Measurements from ENCODE around the gene ZNF574. TPM values are rescaled to one million over a fixed set of nuclear protein-coding genes. Genes with fewer than 3 reads are reported as not detected.

The ZNF574 gene
- total and polyA plus RNA-seq, 2 of the 8 experiments (the other 6 are each of a cell fraction or from before 2014, with no cell fraction given): 27.0 to 38.8 TPM

GRCh38 chr19:42117076-42117475 is 41.1 kb downstream of the ZNF574 start (continued):
- TF ChIP-seq RNF2 (IDR thresholded peaks at IDR 0.05; ENCODE audit: borderline replicate concordance, low read depth, low read length, missing control alignments, poor library complexity, severe bottlenecking) (no peak), CEBPB (IDR thresholded peaks at IDR 0.05; ENCODE audit: low read depth, low read length) (no peak), TBP (IDR thresholded peaks at IDR 0.05; ENCODE audit: low read depth, low read length) (no peak), POLR2AphosphoS5 (IDR thresholded peaks at IDR 0.05; ENCODE audit: low read depth, low read length) (no peak)
